Retinal pigment epithelial cell (primary cell): ENCODE measurements around the gene MYO1E.
A peak's percentile ranks its signal among the peaks of the same experiment; 100 is the strongest.

Source experiments
- DNase-seq: peaks from one replicate; pipeline ENCODE4 v3.0.0-alpha.2; 2010; ENCODE audit warnings: low read depth
- H3K4me3 ChIP-seq: 2 replicates; pipeline ENCODE4 v1.5.1; 2011; ENCODE audit warnings: mild to moderate bottlenecking, low read length, control low read depth, moderate library complexity
- TF ChIP-seq, protein P1 (sequence below): conservative IDR thresholded peaks from 2 replicates; pipeline ENCODE4 v1.5.1; 2011; ENCODE audit warnings: low read depth, low read length, control low read depth, inconsistent platforms

The MYO1E gene

GRCh38 chr15:59197454-59197853, 175.2 kb downstream of the MYO1E start:
- H3K4me3 ChIP-seq: no peak overlapping the region
- TF ChIP-seq, protein P1, sequence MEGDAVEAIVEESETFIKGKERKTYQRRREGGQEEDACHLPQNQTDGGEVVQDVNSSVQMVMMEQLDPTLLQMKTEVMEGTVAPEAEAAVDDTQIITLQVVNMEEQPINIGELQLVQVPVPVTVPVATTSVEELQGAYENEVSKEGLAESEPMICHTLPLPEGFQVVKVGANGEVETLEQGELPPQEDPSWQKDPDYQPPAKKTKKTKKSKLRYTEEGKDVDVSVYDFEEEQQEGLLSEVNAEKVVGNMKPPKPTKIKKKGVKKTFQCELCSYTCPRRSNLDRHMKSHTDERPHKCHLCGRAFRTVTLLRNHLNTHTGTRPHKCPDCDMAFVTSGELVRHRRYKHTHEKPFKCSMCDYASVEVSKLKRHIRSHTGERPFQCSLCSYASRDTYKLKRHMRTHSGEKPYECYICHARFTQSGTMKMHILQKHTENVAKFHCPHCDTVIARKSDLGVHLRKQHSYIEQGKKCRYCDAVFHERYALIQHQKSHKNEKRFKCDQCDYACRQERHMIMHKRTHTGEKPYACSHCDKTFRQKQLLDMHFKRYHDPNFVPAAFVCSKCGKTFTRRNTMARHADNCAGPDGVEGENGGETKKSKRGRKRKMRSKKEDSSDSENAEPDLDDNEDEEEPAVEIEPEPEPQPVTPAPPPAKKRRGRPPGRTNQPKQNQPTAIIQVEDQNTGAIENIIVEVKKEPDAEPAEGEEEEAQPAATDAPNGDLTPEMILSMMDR: no peak
- no peak for DNase-seq

- DNase-seq: no peak
- H3K4me3 ChIP-seq: no peak overlapping the region
- TF ChIP-seq, protein P1: no peak
Observed at GRCh38 chr15:59196416-59196815, 176.3 kb downstream of the MYO1E start.

DNA sequence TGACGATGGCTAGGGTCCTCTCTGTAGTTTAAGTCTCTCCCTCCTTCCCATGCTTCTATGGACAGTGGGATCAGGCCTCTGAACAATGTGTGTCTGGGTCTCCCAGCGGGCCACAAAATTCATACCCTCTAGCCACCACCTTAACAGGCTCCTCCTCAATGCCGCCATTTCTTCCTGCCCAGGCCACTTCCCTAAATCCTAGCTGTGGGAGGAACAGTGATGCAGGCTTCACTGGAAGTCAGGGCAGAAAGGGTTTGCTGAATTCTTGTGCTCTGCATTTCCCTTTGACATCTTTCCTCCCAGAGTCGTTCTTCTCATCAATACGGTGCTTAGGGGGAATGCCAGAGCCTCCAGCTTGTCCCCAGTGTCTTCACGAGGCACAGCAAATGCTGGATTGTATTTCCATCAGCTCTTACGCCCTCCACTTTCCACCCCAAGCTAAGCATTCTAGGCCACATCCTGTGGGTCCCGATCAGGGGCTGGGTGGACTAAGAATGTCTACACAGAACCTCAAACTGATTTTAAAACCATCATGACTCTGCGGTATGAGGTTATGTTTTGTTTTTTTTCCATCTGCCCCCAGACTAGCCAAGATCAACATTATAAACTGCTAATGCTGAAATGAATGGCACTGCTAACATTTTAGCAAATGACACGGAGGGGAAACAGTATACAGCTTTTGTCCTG, 177.9 kb downstream of the MYO1E start:
- TF ChIP-seq, protein P1: no peak
- no peak for DNase-seq
- H3K4me3 ChIP-seq: no peak overlapping the region

DNA sequence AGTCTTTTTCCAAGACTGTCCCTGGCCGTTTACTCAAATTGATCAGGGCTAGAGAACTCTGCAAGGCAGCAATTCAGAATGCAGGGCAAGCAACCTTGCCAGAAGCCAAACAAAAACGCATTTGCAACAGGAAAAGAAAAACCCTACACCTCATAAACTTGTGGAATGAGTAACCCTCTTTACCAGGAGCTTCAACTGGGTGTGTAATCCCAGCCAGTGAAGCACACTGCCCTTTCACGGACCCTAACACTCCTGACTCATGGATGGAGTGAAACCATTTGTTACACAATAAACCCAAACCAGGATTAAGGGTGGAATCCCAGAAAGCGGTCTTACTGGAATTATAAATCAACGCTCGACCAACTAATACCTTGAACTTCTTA, 180.8 kb downstream of the MYO1E start:
- DNase-seq: peak; percentile 99
- TF ChIP-seq, protein P1: no peak
- H3K4me3 ChIP-seq: peak overlapping the region; percentile 30

GRCh38 chr15:59190291-59190690, 182.4 kb downstream of the MYO1E start:
- no peak overlapping the region for H3K4me3 ChIP-seq
- DNase-seq: no peak
- TF ChIP-seq, protein P1: no peak

DNA sequence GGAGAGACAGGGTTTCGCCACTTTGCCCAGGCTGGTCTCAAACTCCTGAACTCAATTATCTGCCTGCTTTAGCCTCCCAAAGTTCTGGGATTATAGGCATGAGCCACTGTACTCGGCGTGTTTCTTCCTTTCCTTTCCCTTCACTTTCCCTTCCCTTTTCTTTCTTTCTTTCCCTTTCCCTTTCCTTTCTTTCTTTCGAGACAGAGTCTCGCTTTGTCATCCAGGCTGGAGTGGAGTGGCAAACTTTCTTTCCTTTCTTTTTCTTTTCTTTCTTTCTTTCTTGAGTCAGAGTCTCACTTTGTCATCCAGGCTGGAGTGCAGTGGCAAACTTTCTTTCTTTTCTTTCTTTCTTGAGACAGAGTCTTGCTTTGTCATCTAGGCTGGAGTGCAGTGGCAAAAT, 183.4 kb downstream of the MYO1E start:
- H3K4me3 ChIP-seq: no peak overlapping the region
- TF ChIP-seq, protein P1: no peak
- DNase-seq: no peak

- TF ChIP-seq, protein P1: no peak
- no peak for DNase-seq
- no peak overlapping the region for H3K4me3 ChIP-seq
Observed at GRCh38 chr15:59186501-59186900, 186.2 kb downstream of the MYO1E start.
